NCI-H187 (cell line): ENCODE measurements around the gene SUPT20H.

Experiments used
- DNase-seq, 2 experiments: peaks; one replicate each; lab custom pipeline; 2025; lab: John Stamatoyannopoulos, UW

Gene SUPT20H

GRCh38 chr13:37058910-37059847 lies at the start of gene SUPT20H:
SUPT20H (minus strand) TSS chr13:37059688; CDS start chr13:37051490, 8,198 bp downstream.
- peak; percentile 83 to 85 for DNase-seq

DNA sequence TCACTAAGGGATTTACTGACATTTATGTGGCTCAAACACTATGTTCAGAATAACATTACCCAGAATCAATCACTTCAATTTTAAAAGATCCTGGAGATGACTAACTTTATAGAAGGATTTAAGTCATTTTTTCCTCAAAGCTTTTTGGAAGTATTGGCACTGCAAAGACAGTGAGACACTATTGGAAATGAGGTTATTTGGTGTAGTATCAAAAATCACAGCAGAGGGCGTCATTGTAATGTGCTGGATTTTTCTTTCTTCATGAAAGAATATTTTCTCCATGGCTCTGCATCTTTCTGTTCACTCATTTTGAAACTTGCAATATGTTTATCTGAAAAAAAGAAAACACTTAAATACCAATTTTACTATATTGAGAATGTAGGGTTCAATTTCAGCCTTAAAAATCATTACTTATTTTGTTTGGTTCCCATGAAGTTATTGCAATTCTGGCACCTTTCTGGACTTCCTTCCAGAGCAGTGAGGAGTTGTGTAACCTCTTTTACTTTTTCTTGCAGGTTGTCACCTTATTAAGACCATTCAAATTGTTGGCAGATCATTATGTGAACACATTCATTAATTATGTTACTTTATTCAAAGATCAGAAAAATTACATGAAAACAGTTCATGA lies 49.7 kb upstream of the SUPT20H start:
- DNase-seq, result peak; percentile 9 to 16

GRCh38 chr13:37107868-37108267 lies 48.4 kb upstream of the SUPT20H start:
- DNase-seq, result no peak

DNA sequence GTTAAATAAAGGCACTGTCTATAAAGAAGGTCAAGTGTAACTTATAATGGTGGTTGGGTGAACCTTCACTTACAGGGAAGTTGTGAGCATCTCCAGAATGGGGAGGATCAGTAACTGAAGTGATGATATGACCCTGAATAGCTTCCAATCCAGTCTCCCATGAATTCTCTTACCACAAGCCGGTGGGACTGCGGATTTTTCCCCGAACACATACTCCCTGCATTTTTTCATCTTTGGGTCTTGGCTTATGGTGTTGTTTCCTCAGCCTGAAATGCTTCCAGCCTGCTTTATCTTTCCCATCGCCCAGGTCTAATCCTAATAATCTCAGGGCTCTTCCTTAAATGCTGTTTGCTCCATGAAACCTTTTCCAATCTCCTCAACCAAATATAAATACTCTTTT lies 48.0 kb upstream of the SUPT20H start:
- DNase-seq, result no peak

DNA sequence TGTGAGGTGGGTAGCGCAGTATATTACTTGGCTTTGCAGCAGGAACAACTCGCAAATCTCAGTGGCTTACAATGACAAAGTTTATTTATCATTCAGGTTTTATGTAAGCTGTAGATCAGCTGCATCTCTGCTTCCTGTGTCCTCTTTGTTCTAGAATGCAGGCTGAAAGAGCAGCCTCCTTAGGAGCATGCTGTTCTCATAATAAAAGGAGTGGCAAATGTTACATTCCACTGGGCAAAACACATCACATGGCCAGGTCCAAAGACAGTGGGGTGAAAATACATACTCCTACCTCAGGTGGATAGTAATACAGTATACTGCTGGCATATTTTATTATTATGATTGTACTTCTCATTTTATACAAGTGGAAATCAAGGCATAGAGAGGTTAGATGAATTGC lies 47.2 kb upstream of the SUPT20H start:
- DNase-seq, result no peak

DNA sequence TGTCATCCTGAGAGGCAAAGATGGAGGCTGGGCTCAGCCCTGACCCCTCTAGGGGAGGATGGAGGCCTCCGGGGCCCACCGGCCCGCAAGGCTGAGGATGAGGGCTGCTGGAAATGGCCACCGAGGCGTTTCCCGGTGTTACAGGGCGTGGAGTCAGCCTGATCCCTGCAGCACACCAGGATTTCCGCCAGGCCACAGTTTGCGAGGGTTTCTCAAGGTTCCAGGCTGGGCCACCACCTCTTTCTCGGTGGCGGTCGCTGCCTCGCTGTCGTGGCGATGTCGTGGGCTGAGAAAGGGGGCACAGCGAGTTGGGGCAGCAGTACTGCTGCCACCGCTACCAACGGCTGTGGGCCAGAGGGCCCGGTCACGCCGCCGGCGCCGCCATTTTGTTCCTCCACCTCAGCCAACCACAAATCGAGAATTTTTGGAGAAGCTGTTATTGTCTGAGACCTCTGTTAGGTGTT lies 45.8 kb upstream of the SUPT20H start, which contains the start of gene CSNK1A1L:
Gene CSNK1A1L (minus strand): TSS at position 414 of the 464 bp plus-strand sequence. CDS start 408 bp downstream, at position 6.
- no peak for DNase-seq

DNA sequence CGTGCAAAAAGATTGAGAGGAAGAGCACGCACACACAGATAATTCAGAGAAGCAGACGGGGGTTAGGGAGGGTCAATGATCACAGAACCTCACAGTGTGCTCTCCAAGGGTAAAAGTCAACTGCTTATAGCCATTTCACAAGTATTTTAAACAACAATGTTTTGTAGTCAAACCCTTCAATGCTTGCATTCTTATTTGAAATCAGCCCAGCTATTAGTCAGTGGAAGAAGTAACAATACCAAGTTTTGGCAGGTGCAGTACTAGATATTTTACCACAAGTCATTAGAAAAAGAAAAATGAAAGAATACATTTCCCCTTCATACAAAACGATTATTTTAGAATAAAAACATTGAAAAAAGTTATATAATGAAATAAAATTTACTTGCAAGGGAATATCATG lies 43.4 kb upstream of the SUPT20H start:
- no peak for DNase-seq

GRCh38 chr13:37101201-37101600 lies 41.7 kb upstream of the SUPT20H start:
- DNase-seq, result no peak

- no peak for DNase-seq
These were observed 41.2 kb upstream of the SUPT20H start for GRCh38 chr13:37100731-37101130.

GRCh38 chr13:37097076-37097475 lies 37.6 kb upstream of the SUPT20H start:
- DNase-seq, result no peak

DNA sequence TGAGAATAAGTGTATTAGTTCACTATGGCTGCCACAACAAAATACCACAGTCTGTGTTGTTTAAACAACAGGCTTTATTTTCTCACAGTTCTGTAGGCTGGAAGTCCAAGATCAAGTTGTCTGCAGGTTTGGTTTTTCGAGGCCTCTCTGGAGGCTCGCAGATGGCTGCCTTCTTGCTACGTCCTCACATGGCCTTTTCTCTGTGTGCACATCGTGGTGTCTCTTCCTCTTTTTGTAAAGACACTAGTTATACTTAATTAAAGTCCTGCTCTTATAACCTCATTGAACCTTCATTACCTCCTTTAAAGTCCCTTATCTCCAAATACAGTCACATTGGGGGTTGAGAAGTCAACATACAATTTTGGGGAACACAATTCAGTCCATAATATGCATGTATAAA lies 35.4 kb upstream of the SUPT20H start:
- no peak for DNase-seq

GRCh38 chr13:37094099-37094498 lies 34.6 kb upstream of the SUPT20H start:
- no peak for DNase-seq

DNA sequence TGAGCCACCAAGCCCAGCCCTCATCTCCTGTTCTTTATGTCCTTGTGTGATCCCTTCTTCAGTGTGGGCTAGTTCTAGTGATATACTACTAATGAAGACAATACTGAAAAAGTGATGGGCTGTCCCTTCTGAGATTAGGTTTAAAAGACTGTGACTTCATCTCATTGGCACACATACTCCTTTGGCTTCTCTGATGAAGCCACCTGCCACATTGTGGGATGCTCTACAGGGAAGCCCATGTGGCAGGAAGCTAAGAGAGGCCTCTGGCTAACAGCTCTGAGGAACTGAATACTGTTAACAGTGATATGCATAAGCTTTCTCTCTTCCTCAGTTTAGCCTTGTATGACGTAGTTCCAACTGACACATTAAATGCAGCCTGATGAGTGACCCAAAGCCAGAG lies 32.3 kb upstream of the SUPT20H start:
- DNase-seq, result no peak

- DNase-seq, result no peak
These were observed 31.4 kb upstream of the SUPT20H start for GRCh38 chr13:37090912-37091311.

DNA sequence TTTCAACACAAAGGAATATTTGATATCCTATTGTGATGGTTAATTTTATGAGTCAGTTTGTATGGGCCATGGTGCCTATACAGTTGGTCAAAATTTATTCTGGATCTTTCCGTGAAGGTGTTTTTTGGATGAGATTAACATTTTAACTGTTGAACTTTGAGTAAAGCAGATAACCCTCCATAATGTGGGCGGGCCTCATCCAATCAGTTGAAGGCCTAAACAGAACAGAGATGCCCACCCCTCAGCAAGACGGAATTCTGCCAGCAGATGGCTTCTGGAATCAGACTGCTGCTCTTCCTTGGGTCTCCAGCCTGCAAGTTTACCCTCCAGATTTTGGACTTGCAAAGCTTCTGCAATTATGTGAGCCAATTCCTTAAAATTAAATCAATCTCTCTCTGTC lies 30.0 kb upstream of the SUPT20H start:
- no peak for DNase-seq

GRCh38 chr13:37087486-37087885 lies 28.0 kb upstream of the SUPT20H start:
- DNase-seq, result no peak

- DNase-seq, result no peak
These were observed 26.1 kb upstream of the SUPT20H start for GRCh38 chr13:37085606-37086005.

DNA sequence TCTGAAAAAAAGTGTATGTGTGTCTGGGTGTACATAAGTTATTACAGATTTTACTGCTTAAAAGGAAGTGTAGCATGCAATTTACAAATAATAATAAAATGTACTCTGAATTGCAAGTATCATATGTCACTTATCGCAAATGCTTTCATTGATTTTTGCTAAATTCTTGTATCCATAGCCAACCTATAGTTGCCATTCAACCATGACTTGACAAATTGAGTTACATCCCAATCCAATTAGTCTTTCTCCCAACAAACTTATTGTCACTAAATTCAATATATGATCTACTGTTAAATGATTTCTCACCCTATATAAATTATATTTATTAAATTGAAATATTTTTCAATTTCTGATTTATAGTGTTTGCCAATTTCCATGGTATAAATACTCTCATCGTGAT lies 17.3 kb upstream of the SUPT20H start:
- DNase-seq, result no peak

- no peak for DNase-seq
These were observed 15.7 kb upstream of the SUPT20H start for GRCh38 chr13:37075164-37075563.

DNA sequence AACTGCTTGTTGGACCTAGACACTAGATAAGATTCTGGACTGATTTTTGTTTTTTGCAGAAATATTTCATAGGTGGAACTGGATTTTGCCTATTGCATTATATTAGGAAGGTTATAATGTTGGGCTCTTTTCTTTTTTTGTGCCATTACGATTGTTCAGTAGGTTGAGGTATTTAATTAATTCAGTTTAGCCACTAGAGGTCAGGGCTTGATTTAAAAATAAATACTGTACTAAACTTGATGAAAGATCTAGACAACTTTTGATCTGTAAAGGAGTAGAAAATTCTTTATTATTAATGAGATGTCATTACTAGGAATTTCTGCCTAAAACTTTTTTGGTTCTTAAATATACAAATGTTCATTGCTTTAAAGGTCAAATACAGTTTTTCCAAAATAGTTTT lies 15.2 kb upstream of the SUPT20H start:
- no peak for DNase-seq

DNA sequence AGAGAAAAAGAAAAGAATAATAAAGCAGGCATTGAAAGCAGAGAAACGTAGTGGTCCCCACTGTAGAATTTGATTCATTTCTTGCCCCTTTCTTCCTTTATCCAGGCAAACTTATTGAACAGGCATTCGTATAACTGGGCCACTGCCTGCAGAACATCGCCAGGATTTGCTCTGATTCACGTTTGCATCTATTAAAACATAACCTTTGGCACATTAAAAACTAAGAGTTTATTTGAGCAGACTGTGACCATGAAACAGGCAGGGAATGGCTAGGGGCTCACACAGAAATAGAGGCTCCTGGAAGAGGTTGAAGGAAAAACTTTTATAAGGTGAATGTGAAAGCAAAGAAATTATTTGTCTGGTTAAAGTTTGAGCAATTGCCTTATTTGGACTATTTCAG lies 12.5 kb upstream of the SUPT20H start:
- no peak for DNase-seq

DNA sequence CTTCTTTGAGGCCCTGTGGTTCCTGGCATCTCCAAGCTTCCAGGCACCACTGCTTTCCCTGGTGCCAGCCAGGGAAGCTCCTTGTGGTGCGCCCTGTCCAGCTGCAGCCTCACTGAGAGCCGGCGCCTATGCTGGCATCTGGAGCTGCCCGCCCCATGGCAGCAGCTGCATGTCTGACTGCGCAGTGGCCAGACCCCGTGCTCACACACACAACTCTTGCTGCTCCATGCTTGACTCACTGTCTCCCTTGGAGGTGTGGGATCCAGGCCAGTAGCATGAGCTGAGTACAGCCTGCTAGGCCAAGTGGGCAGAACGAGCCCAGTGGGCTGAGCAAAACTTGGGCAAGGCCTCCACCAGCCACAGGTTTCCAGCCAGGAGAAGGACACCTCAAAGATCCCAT lies 11.5 kb upstream of the SUPT20H start:
- no peak for DNase-seq

DNA sequence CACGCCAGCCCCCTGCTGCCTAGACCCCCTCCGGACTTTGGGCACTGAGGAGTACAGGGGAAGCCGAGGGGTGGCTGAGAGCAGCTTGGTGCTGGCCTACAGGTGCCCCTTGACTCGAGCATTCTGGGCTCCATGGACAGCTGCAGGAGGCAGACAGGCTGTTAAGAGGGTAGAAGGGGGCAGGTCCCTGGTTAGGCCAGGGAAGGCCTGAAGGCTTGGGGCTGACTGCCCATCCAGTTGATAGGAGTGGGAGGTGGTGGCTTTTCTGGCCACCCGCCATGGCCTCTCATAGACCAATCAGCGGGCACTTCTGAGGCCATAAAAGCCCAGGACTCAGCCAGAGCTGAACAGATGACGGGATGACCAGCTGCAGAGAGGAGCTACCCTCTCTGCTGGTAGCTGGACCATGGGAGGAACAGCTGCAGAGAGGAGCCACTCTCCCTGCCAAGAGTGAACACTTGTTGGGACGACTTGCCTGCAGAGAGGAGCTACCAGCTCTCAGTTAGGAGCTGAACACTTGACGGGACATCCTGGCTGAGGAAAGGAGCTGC lies 10.7 kb upstream of the SUPT20H start:
- no peak for DNase-seq
